Cardiac muscle cell (in vitro differentiated cells and primary cell): ENCODE data around the gene ZCCHC3. TPM values are rescaled to one million over a fixed set of nuclear protein-coding genes. Genes with fewer than 3 reads are reported as not detected.
"Not testable (repeated sequence)": the region's sequence is repeated elsewhere in the genome, so short reads cannot be mapped to it uniquely, and the experiment has no call there.

Experiments used
- DNase-seq, 2 donors: peaks; one replicate each; pipeline versions ENCODE4 v3.0.0 to v3.0.0-alpha.2; 2010 to 2017; ENCODE audit warnings: low read depth in 1 of 2, low spot score in 1 of 2
- H3K27ac ChIP-seq: fragments of 200-600 bp; sonication (generic); 2 replicates; pipeline ENCODE4 v1.5.1; 2016
- H3K27me3 ChIP-seq: fragments of 200-600 bp; sonication (generic); 2 replicates; pipeline ENCODE4 v1.6.0; 2016; ENCODE audit warnings: control low read depth
- H3K36me3 ChIP-seq: fragments of 200-600 bp; sonication (generic); 2 replicates; pipeline ENCODE4 v1.5.1; 2016; ENCODE audit warnings: control low read depth
- H3K4me1 ChIP-seq: fragments of 200-600 bp; sonication (generic); 2 replicates; pipeline ENCODE4 v1.8.1; 2017; ENCODE audit warnings: low read depth, mild to moderate bottlenecking, mixed run types
- H3K4me3 ChIP-seq: fragments of 200-600 bp; sonication (generic); 2 replicates; pipeline ENCODE4 v1.5.1; 2016; ENCODE audit warnings: mild to moderate bottlenecking
- H3K9me3 ChIP-seq: fragments of 200-600 bp; sonication (generic); 2 replicates; pipeline ENCODE4 v1.5.1; 2017; ENCODE audit warnings: low read depth, mild to moderate bottlenecking, control low read depth
- polyA plus RNA-seq: library from polyadenylated mRNA; unstranded; fragments of >200 nt; fragmentation: Nextera tagmentation; extraction: Ambion mirVana; gene quantifications from 2 replicates; pipeline ENCODE4 v1.2.1, GENCODE V29; 2016
- total RNA-seq: library from RNA; depleted of rRNA; stranded (reverse); fragments of >200 nt; gene quantifications from 2 replicates; pipeline ENCODE4 v1.2.3, GENCODE V29; 2016
- TF ChIP-seq, protein P1 (sequence below): IDR thresholded peaks from 2 replicates; pipeline ENCODE4 v1.5.1; 2012; ENCODE audit warnings: low read depth, mild to moderate bottlenecking, low read length

ZCCHC3 gene, protein sequence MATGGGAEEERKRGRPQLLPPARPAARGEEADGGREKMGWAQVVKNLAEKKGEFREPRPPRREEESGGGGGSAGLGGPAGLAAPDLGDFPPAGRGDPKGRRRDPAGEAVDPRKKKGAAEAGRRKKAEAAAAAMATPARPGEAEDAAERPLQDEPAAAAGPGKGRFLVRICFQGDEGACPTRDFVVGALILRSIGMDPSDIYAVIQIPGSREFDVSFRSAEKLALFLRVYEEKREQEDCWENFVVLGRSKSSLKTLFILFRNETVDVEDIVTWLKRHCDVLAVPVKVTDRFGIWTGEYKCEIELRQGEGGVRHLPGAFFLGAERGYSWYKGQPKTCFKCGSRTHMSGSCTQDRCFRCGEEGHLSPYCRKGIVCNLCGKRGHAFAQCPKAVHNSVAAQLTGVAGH
- 49.9 and 63.8 TPM in 2 replicates for total RNA-seq
- 43.7 and 53.1 TPM in 2 replicates for polyA plus RNA-seq

- no peaks in the 10 kb centered on the region for H3K36me3 ChIP-seq
- H3K4me3 ChIP-seq = peak within 1 kb of the TSS; percentile 90
- H3K9me3 ChIP-seq = no peaks in the 10 kb centered on the region
- TF ChIP-seq, protein P1, sequence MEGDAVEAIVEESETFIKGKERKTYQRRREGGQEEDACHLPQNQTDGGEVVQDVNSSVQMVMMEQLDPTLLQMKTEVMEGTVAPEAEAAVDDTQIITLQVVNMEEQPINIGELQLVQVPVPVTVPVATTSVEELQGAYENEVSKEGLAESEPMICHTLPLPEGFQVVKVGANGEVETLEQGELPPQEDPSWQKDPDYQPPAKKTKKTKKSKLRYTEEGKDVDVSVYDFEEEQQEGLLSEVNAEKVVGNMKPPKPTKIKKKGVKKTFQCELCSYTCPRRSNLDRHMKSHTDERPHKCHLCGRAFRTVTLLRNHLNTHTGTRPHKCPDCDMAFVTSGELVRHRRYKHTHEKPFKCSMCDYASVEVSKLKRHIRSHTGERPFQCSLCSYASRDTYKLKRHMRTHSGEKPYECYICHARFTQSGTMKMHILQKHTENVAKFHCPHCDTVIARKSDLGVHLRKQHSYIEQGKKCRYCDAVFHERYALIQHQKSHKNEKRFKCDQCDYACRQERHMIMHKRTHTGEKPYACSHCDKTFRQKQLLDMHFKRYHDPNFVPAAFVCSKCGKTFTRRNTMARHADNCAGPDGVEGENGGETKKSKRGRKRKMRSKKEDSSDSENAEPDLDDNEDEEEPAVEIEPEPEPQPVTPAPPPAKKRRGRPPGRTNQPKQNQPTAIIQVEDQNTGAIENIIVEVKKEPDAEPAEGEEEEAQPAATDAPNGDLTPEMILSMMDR = peak; percentile 17
- peak within 1 kb of the TSS; percentile 96 for H3K27ac ChIP-seq
- peaks cover 31% of the 10 kb centered on the region for H3K4me1 ChIP-seq
- H3K27me3 ChIP-seq = no peaks in the 10 kb centered on the region
- peak; percentile 96 to 99 for DNase-seq
These were observed at the start of gene ZCCHC3 for GRCh38 chr20:297098-297924. Gene ZCCHC3 (plus strand): TSS chr20:297570. CDS start chr20:297587, 17 bp downstream.

GRCh38 chr20:251354-251753 is 46.0 kb upstream of the ZCCHC3 start:
- Histone ChIP-seq H3K9me3 (no peaks in the 10 kb centered on the region), H3K36me3 (no peaks in the 10 kb centered on the region), H3K27me3 (peaks cover 26% of the 10 kb centered on the region), H3K4me3 (no peak overlapping the region), H3K27ac (no peak overlapping the region), H3K4me1 (no peaks in the 10 kb centered on the region)
- no peak for DNase-seq
- TF ChIP-seq, protein P1 = no peak

DNA sequence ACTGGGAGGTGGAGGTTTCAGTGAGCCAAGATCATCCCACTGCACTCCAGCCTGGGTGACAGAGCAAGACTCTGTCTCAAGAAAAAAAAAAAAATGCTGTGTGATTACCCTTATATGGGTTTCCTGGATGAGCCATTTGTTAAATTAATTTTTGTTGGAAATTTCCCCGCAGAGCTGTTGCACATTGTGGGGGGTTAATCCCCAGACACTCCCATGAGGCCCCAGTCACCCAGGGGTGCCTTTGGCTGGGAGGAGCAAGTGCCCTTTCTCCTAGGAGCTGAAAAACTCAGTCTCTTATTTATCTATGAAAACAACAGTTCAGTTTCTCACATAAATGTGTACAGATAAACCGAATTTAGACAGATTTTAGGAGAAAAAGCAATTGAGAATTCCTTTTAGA is 44.6 kb upstream of the ZCCHC3 start:
- Histone ChIP-seq H3K27me3 (peaks cover 40% of the 10 kb centered on the region), H3K36me3 (no peaks in the 10 kb centered on the region), H3K4me3 (no peak overlapping the region), H3K4me1 (no peaks in the 10 kb centered on the region), H3K9me3 (no peaks in the 10 kb centered on the region), H3K27ac (no peak overlapping the region)
- TF ChIP-seq, protein P1 = no peak
- no peak for DNase-seq

- not testable (repeated sequence) for H3K4me3 ChIP-seq, H3K9me3 ChIP-seq, H3K27ac ChIP-seq, DNase-seq, H3K36me3 ChIP-seq, H3K4me1 ChIP-seq
- H3K27me3 ChIP-seq = peaks cover 47% of the 10 kb centered on the region
These were observed 43.9 kb upstream of the ZCCHC3 start for GRCh38 chr20:253447-253846.

GRCh38 chr20:257419-257818 is 40.0 kb upstream of the ZCCHC3 start, which contains the start of gene DEFB132:
Gene DEFB132 (plus strand): TSS chr20:257724. CDS start chr20:257779, 55 bp downstream.
- Histone ChIP-seq H3K4me1 (no peaks in the 10 kb centered on the region), H3K4me3 (no peak within 1 kb of the TSS), H3K27me3 (peaks cover 60% of the 10 kb centered on the region), H3K36me3 (no peaks in the 10 kb centered on the region), H3K27ac (no peak within 1 kb of the TSS), H3K9me3 (no peaks in the 10 kb centered on the region)
- DNase-seq = no peak
- TF ChIP-seq, protein P1 = no peak
